ENCODE results near the gene PDE3A.
"Not testable (repeated sequence)": the region's sequence is repeated elsewhere in the genome, so short reads cannot be mapped to it uniquely, and the experiment has no call there.

PDE3A gene

DNA sequence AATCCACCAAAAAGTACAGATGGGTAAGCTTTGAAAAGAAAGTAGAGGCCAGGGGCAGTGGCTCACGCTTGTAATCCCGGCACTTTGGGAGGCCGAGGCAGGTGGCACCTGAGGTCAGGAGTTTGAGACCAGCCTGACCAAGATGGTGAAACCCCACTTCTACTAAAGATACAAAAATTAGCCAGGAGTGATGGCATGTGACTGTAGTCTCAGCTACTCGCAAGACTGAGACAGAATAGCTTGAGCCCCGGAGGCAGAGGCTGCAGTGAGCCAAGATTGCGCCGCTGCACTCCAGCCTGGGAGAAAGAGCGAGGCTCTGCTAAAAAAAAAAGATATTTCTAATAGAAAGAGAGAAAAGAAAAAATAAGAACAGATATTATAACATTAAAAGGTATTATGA, 192.6 kb downstream of the PDE3A start:
- DNase-seq, result no peak

DNA sequence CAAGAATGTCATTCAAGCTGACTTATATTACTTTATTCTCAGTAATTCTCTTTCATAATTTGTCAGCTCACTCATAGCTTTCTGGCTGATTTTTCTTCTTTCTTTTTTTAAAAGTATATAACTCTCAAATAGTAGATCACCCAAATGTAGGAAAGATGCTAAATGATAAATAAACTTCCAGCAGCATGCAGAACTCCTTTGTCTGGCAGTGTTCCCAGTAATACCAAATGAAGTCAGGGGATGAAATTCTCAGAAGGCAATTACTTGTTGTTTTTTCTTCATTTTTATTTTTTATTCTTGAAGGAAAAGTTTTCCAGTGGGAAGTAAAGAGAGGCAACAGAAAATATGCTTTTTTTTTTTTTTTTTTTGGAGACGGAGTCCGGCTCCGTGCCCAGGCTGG, 193.5 kb downstream of the PDE3A start:
- no peak for DNase-seq

DNA sequence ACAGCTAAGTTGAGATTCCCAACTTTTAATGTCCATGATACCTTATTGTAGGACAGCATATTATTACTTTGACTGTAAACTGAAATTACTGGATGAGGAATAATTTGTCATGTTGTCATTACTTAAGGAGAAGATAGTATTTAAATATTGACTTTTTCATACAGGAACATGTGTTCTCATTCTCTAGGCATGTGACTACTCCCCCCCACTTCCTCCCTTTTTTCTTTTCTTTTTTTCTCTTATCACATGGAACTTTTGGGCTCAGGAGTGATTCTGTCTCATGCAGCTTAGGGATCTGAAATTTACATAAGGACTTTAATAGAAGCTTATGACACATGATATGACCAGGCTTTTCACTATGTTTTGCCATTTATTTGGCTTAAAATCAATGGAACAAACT, 199.1 kb downstream of the PDE3A start:
- DNase-seq, result no peak

DNA sequence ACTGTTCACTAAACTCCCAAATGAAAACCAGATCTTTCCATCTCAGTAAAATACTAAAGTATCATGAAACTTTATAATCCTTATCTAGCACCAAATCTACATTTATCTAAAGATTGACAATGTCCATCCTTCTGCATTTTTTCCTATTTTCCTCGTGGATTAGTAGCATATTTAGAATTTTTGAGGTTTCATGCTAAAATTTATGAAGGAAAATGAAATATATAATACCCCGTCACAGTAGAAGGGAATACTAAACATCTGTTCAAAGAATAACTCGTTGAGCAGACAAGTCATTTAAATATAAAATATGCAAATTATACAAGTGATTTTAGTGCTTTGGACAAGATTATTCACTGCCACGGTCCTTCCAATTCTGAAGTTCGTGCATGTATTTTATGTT, 204.1 kb downstream of the PDE3A start:
- no peak for DNase-seq

DNA sequence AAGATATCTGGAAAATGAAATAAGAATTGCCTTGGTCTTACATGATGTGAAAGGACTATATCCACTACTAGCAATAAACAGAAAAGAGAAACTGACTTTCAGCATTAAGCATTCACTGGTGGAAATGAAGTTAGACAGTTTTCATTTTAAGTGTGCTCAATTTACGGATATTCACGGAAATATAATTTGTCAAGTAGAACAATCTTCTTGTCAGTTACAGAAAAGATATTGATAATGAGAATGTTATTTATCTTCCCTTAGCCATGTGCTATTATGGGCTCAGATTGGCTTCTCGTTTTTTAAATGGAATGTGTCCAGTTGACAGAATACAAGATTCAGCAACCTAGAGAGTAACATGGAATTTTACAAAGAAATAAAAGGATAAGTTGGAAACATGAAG, 208.2 kb downstream of the PDE3A start:
- DNase-seq, result no peak

DNA sequence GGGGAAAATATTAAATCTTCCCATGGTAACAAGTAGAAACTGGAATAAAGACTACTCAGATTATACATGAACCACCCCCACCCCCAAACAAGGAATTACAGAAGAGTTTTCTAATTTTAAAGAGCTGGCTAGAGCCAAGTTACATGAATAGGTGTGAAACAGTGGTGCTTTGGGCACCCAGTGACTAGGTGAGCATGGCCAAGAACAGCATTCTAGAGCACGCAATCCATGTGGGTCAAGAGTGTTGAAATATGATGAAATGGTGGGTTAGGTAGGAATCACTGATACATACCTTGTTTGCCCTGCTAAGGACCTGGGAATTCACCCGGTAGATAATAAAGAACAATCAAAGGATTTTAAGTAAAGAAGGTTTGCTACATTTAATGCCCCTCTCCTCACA, 208.7 kb downstream of the PDE3A start:
- DNase-seq, result no peak

DNA sequence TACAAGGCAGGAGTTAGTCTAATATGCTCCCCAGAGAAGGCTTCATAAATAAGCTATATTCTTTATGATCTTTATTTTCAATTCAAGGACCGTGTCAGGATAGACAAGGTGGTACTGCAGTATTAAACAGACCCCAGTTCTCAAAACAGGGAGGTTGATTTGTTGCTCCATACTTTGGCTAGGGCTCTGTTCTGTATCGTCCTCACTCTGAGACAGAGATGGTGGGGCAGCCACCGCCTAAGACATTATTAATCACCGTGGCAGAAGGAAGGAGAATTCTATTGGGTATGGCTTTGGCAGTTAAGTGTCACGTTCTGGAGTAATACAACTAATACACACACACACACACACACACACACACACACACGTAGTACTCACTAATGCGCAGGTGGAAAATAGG, 209.8 kb downstream of the PDE3A start:
- DNase-seq, result no peak

DNA sequence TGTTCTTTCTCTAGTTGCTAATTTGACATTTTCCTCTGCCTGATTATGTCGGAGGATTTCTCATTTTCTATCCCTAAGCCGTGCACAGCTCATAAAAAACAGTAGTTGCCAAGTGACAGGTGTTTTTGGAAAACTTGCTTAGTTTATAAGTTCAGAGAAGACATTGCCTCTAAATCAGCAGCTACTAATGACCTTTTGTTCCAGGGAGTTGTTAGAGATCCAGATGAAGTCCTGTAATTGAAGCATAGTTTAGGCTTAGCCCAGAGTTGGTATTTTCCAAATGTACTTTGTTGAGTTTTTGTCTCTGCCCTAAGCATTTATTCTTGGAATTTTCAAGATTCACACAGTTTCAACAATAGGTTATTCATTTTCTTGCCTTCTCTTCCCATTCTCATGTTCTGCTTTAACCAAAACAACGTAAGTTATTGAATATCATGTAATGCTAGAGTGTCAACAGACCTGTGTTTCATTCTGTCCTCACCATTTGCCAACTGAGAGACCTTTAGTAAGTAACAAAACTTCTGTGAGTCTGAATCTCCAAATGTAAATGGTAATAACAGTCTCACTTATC, 216.8 kb downstream of the PDE3A start:
- DNase-seq, result no peak

DNA sequence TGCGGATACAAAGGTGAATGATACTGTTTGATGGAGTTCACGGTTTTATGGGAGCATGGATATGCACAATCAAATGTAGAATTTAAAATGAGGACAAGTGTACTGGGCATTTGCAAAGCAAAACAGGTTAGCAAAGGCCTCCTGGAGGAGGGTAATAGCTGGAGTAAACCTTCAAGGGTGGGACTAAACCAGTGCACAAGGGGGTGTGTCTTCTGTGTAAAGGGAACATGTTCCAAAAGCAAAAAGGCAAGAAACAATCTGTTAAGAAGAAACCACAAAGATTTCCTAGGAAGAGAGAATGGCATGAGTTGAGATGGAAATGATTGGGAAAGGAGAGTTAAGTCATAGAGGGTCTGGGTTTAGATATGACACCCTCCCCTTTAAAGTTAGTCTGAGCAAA, 217.6 kb downstream of the PDE3A start:
- DNase-seq, result no peak

DNA sequence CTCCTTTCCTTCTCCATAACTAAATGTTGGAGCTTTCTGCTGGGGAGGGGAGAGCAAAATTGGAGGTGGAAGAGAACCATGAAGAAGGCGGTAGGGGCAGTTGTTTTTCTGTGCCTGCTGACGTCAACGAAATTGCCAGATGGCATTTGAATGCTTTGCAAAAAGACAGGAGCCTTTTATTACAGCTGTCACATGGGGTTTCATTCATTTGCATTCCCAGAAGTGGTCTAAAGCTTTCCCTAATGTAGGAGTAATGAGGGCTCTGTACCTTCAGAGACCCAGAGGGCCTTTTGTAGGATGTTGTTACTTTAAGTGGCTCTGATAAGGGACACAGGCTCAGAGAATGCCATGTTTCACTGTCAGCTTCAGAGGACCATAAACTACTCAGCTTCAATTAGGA, 219.7 kb downstream of the PDE3A start:
- DNase-seq, result peak; percentile 32 to 35

DNA sequence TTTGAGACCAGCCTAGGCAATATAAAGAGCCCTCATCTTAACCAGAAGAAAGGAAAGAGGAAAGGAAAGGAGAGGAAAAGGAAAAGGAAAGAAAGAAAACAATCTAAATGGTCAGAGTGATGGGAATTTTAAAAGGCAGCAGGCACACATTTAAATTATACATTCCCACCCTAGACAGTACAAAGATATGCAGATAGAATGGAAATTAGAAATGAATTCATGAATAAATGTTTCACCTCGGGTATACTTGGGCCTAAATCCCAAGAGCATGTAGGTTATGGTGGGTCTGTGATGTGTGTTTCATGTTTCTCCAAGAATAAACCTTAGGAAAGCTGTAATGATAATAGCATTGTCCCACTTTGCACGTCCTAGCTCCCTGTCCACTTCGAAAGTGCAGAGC, 222.2 kb downstream of the PDE3A start:
- DNase-seq, result no peak

DNA sequence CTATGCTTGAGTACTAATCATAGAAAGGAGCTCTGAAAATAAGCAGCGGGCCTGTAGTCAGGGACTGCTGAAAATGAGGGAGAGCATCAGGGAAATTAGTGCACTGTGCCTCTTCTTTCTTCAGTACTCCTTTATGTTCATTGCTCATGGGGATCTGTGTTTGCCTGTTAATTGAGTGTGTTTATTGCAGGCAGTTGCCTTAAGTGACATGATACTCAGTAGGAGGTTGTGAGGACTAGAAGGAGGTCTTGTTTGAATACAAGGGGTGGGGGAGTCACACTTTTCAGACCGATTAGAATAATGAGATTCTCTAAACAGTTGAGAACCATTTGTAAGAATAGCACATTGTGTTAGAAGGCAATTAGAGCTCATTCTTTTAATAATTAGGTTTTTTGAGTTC, 224.2 kb downstream of the PDE3A start:
- no peak for DNase-seq

DNA sequence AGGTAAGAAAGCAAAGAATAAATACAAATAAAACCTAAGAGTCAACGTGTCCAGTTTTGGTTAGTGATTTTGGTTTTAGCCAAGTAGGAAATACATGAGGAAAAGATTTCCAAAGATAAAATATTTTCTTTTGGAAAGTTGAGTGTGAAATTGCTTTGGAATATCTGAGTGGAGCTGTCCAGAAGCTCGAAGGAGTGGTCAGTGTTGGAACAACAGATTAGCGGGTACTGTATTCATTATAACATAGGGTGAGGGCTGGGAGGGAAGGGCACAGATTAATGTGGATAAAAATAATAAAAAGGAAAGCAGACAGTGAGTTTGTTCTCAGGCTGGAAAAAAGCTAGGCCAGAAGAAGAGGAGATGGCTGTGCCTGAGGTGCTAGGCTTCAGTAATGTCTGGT, 225.3 kb downstream of the PDE3A start:
- no peak for DNase-seq

DNA sequence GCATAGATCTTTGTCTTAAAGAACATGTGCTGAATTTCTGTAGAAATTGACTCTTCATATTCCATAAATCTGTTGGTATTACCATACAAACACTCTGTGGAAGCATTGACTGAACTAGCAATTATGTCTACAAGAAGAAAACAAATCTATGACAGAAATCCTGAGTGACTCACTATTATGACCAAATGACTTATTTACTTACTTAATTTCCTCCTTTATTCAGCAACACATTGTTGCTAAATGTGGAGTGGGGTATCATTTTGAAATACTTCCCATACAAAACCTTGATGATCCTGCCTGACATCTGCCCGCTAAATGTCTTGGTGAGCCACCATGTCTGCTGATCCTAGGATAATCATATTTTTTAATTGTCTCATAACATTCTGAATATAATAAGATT, 227.7 kb downstream of the PDE3A start:
- DNase-seq, result no peak

DNA sequence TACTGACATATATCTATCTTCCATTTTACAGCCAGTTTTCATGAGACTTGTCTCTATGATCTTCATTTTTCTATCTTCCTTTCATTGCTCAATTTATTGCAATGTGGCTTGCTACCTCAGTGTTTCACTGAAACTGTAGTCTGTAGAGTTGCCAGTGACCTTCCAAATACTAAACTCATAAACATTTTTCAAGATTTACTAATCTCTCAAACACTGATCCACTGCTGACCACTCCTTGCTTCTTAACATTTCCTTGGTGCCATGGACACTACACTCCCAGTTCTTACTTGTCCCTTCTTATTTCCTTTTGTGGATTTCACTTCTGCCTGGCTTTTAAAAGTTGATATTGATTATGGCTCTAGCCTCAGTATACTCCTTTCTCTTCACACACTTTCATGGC, 231.4 kb downstream of the PDE3A start:
- no peak for DNase-seq

DNA sequence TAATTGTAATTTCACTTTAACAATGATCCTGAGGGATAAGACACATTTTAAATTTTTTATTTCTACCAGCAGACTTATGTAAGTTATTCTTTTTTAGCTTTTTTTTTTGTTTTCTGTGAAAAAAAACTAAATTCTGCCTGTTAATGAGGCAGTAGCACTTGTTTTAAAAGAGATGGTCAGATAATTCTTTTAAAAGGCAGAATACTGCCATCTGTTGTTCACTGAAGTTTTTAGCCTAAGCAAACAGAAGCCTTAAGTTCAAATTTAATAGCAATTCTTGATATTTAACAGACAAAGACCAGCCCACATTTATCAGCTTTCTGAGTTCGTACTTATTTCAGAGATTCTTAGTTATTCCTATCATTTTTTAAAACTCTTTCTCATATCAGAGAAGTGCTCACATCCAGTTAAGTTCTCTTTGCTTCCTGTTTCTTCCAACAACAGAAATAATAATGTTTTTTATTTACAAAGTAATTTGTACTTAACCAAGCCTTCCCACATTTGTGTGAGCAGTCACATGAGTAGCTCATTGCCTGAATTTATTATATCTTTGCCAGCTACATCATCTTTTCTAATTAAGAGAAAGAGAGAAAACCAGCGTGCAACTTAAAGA, 233.4 kb downstream of the PDE3A start:
- DNase-seq, result no peak

DNA sequence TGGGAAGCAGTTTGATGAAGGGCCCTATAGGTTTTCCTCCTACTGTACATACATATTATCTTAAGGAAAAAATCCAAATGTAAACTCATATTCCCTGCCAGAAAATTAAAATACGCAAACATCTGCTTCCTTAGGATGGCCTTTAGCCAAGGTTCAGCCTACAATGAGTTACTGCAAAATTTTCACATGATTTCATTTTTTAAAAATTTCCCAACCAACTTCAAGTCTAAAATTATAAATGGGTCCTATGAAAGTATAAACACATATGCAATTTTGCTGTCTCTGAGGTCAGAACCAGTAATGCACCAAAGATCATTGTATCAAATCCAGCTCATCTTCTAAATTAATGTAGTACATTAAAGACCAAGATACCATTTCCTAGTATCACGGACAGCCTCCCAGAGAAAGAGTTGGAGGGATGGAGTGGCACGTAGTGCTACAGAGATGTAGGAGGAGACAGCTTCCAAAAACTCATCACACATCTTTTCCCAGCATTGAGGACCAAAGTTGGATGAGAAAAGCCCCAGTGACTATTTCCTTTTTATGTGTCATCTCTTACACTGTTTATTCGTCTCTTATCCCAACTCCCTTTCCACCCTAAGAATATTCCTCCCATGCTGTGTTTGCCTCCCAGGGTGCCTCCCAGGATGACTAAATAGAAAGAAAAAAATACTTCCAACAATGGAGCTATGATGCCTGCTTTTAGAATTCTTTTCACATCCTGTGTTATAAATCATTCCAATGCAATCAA, 234.5 kb downstream of the PDE3A start:
- DNase-seq, result no peak

DNA sequence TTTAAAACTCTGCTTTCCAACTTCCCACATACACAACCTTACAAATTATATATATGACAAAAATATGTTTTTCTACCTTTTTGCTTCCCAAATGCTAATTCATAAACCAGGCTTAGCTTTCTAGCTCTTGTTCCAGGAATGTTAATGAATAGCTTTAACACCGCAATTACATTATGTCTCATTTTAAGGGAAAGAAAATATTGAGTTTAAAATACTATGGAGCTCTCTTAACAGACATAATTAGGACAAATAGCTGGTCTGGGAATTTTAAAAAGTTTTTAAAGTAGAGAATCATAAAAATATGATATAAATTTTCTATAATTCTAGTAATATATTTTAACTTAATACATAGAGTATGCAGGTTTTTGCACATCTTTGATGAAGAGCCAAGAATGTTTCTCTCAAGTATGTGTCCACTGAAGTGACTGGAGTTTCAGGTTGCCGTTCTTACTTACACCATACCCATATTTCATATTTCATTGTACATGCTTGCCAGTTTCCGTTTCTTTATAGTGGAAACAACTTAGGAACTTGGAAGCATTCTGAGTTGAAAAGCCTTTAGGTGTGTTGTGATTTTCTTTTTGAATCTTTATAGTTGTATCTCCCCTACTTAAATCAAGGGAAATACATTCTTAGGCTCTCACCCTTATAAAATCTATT, 236.2 kb downstream of the PDE3A start:
- DNase-seq, result no peak

DNA sequence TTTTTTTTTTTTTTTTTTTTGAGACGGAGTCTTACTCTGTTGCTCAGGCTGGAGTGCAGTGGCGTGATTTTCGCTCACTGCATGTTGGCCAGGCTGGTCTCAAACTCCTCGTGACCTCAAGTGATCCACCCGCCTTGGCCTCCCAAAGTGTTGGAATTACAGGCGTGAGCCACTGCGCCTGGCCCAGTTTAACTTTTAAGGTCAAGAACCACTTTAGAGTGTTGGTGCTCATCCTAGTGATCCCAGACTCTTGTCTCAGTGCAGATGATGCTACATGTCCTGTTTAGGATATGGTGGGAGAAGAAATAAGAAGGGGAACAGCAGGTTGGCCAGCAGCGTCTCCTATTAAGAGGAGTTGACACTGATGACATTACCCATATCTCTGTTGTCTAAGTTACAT, 246.7 kb downstream of the PDE3A start:
- not testable (repeated sequence) for DNase-seq

DNA sequence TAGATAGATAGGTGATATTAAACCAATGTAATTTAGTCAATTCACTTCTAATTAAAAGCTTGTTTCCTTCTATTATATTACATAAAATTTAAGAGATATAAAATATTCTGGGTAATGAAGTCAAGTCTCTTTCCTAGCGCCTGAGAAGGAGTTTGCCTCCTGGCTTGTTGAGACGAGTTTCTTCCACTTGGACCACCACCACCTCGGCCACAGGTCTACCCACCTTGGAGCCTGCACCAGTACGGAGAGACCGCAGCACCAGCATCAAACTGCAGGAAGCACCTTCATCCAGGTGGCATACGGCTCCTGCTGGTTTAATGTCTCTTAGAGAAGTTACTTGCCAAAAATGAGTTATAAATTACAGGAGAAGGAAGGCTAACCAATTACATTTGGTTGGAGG, 247.8 kb downstream of the PDE3A start:
- no peak for DNase-seq

DNA sequence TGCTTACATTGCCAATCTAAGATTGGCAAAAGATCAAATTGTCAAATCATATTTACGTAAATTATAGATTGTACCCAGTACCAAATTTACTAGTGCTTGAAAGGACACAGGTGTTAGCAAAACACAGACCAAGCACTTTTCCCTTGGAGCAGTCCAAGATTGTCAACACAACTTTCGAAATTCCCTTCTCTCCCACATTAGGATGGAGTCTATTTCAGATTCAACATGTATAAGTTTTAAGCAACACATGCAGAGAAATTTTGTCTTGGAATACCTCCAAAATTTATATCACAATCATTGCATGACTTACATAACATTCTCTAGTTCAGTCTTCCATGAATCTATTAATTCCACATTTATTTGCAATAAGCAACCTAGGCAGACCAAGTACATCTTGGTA, 251.9 kb downstream of the PDE3A start:
- DNase-seq, result no peak

DNA sequence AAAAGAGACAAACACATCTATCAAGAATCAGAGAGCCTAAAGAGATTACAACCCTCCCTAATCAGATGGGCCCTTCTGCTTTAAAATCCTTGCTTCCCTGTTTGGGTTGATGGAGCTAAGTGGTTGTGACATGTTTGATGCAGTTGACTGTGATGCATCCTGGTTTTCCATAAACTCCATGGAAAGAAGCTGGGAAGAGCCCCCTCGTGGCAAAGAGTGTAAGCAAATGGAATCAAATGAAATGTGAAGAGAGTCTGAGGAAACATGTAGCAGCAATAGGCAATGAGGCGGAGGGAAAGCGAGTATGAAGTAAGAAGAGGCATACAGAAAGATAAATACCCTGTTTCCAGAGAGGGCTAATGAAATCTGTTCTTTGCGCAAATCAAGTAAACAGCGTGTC, 256.4 kb downstream of the PDE3A start:
- peak in 1 of 2 experiments; percentile 4 for DNase-seq

DNA sequence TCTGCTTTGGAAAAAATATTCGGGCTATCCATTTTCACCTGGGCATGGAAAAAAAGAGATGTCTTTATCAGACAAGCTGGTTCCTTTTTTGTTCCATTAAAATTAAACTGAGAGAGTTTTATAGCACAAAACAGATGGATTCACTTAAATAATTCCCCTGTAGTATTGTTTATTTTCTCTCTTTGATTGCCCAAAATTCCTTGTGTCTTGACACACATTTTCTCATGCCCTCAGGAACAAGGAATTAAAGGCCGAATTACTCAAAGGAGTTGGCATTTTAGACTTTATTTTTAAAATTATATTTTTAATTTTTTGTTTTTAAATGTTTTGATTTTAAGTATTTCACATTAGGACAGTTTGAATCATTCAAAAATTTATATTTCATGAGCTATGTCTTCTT, 257.2 kb downstream of the PDE3A start:
- DNase-seq, result no peak

DNA sequence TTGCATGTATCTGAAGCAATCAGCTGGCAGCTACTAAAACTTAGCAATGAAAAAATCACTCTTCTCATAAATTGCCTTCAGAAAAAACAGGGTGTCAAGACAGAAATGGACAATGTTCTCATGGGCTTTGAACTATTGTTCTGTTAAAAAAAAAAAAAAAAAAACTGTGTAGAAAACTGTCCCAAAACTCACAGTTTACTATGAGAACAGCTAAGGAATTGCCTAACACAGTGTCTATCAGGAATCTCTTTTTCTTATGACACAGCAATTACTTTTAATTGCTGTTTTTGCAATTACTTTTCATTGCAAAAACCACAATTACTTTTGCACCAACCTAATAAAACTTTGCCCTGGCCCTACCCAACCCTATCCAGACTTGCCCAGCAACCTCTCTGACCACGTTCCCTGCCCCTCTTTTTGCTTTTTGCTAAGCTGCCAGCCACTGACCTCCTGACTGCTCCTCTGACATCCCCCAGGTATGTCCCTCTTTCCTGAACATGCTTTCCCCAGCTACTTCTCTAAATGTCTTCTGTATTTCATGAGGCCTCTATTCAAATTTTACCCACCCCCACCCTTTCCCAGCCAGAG, 258.8 kb downstream of the PDE3A start:
- DNase-seq, result no peak

Measured in NCI-H187 (cell line).